Measurements from ENCODE around the gene VWA3B. TPM values are rescaled to one million over a fixed set of nuclear protein-coding genes. Genes with fewer than 3 reads are reported as not detected.

Gene VWA3B
- total RNA-seq, 1 donor from 2014 or later = not detected

DNA sequence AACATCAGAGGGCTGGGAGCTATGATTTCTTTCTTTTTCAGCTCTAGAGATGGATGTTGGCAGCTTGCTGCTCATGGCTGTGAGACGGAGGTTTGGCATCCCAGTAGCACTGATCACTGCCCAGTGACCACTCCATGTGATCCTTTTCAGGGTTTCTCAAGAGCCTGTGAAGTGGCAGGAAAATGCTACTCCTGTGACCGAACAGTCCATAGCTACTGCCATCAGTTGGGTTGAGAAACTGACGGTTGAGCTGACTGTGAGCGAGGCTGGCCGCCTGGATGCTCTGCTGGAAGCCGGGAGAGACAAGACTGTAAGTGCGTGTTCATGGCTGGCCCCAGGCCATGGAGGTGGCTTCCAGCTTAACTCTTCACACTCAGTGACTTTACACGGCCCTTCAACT, 34.2 kb downstream of the VWA3B start:
- CTCF ChIA-PET = no interaction called here
- TF ChIP-seq, protein P1, sequence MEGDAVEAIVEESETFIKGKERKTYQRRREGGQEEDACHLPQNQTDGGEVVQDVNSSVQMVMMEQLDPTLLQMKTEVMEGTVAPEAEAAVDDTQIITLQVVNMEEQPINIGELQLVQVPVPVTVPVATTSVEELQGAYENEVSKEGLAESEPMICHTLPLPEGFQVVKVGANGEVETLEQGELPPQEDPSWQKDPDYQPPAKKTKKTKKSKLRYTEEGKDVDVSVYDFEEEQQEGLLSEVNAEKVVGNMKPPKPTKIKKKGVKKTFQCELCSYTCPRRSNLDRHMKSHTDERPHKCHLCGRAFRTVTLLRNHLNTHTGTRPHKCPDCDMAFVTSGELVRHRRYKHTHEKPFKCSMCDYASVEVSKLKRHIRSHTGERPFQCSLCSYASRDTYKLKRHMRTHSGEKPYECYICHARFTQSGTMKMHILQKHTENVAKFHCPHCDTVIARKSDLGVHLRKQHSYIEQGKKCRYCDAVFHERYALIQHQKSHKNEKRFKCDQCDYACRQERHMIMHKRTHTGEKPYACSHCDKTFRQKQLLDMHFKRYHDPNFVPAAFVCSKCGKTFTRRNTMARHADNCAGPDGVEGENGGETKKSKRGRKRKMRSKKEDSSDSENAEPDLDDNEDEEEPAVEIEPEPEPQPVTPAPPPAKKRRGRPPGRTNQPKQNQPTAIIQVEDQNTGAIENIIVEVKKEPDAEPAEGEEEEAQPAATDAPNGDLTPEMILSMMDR (IDR thresholded peaks at IDR 0.05) = no peak
- Mint-ChIP-seq H3K27ac (no peak overlapping the region), H3K36me3 (ENCODE audit: low read depth) (no peaks in the 10 kb centered on the region), H3K9me3 (no peaks in the 10 kb centered on the region), H3K27me3 (no peaks in the 10 kb centered on the region), H3K4me3 (no peak overlapping the region), H3K4me1 (peaks cover 15% of the 10 kb centered on the region)
- ATAC-seq (ENCODE audit: low read depth) (no peak), DNase-seq (no peak)
- intact Hi-C loops (cut with micrococcal nuclease) = no loop called here
- POLR2A ChIA-PET = no interaction called here

DNA sequence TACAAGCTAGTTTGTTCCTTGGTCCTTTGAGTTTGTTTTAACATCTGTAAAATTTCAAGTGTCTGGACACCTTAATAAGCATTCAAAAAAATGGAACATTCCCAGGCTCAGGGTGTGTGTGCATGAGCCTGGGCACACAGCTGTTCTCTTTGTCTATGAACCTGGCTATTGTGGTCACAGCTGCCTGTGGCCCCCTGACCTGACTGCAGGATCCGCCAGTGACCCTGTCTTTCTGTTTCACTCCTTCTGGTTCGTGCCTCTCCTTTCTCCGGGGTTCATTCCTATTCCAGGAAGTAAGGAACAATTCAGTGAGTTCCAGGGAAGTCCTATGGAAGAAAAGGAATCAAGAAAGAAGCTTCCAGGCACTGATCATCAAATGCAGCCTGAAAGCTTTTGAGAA, 35.6 kb downstream of the VWA3B start:
- no peaks in the 10 kb centered on the region for H3K27me3 Mint-ChIP-seq
- TF ChIP-seq, protein P1 (IDR thresholded peaks at IDR 0.05) = no peak
- ATAC-seq (ENCODE audit: low read depth) (no peak), DNase-seq (no peak)
- H3K36me3 Mint-ChIP-seq (ENCODE audit: low read depth) = no peaks in the 10 kb centered on the region
- ChIA-PET POLR2A (no interaction called here), CTCF (no interaction called here)
- H3K27ac Mint-ChIP-seq = no peak overlapping the region
- peaks cover 15% of the 10 kb centered on the region for H3K4me1 Mint-ChIP-seq
- intact Hi-C loops (cut with micrococcal nuclease) = no loop called here
- H3K9me3 Mint-ChIP-seq = no peaks in the 10 kb centered on the region
- no peak overlapping the region for H3K4me3 Mint-ChIP-seq

DNA sequence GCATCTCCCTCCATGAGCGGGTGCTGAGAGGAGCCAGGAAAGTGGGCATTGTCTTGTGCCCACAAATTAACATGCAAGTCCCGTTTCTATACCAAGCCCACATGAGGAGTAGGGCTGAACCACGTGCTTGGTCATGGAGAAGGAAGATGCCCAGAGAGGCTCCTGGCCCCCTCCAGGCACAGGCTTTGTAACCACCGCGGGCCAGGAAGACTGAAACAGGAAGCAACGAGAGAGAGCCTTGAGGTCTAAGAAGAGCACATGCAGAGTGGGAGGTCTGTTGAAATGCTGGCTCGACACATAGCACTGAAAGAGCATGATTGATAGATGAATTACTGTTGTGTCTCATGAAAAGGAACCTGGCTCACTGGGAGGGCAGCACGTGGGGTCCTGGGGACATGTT, 36.3 kb downstream of the VWA3B start:
- Mint-ChIP-seq H3K36me3 (ENCODE audit: low read depth) (no peaks in the 10 kb centered on the region), H3K9me3 (no peaks in the 10 kb centered on the region), H3K4me1 (peaks cover 15% of the 10 kb centered on the region), H3K27ac (no peak overlapping the region), H3K27me3 (no peaks in the 10 kb centered on the region), H3K4me3 (no peak overlapping the region)
- ChIA-PET POLR2A (no interaction called here), CTCF (no interaction called here)
- intact Hi-C loops (cut with micrococcal nuclease) = no loop called here
- no peak for DNase-seq
- ATAC-seq (ENCODE audit: low read depth) = peak; percentile 73
- TF ChIP-seq, protein P1 (IDR thresholded peaks at IDR 0.05) = no peak

DNA sequence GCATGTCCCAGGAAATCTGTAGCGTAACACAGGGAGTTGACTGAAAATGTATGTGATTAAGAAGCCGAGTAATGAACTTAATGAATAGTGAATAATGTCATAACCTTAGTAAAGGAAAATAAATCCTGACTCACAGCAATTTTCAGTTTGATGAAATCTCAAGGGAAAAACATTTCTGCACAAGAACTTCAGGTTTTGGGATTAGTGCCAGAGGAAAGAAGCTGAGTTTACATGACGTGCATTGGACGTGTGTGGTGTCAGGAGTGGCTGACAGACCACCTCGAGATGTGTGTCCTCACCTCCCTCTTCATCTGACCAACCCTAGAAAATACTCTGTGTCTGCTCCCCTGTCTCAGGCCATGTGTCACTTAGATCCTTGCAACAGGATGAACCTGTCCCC, 39.1 kb downstream of the VWA3B start:
- peaks cover 15% of the 10 kb centered on the region for H3K4me1 Mint-ChIP-seq
- H3K4me3 Mint-ChIP-seq = no peak overlapping the region
- DNase-seq (no peak), ATAC-seq (ENCODE audit: low read depth) (no peak)
- POLR2A ChIA-PET = interaction anchor here (0.6 kb wide), 1 partner anchor 18 kb away, joined by 4 read pairs; no protein-coding TSS in a partner anchor
- CTCF ChIA-PET = no interaction called here
- H3K9me3 Mint-ChIP-seq = no peaks in the 10 kb centered on the region
- H3K27me3 Mint-ChIP-seq = peaks cover 3% of the 10 kb centered on the region
- TF ChIP-seq, protein P1 (IDR thresholded peaks at IDR 0.05) = no peak
- no peak overlapping the region for H3K27ac Mint-ChIP-seq
- no peaks in the 10 kb centered on the region for H3K36me3 Mint-ChIP-seq (ENCODE audit: low read depth)
- intact Hi-C loops (cut with micrococcal nuclease) = no loop called here

DNA sequence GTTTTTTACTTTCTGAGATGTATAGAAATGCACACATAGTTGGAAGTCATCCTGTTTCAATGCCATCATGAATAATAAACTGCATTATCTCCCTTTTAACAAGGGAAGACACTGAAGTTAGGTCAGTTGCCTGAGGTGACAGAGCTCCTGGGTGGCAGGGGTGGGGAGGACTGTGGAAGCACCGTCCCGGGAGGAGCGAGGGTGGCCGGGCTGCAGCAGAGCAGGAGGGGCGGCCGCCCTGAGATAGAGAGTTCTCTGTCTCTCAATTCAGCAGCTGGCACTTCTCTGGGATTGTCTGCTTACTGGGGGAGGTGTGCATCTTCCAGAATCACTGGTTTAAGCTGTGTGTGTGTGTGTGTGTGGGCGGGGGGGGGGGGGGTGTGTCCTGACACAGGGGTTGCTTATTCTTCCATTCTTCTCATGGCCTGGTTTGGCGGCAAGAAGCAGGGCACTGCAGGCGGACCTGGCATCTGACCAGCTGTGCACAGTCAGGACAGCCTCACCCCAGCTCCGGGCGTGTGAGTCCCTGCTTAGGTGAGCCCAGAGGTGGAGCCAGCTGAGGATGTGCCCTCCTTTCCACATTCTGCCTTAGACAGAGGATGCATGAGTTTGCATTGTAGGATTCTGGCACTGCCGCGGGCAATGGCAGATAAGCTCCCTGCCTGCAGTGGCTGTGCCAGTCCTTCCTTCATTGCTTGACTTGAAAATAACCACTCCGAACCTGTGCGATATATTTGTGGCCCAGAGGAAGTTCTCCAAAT, 40.4 kb downstream of the VWA3B start:
- no peaks in the 10 kb centered on the region for H3K9me3 Mint-ChIP-seq
- intact Hi-C loops (cut with micrococcal nuclease) = no loop called here
- no peak for DNase-seq
- peaks cover 3% of the 10 kb centered on the region for H3K27me3 Mint-ChIP-seq
- peaks cover 15% of the 10 kb centered on the region for H3K4me1 Mint-ChIP-seq
- H3K27ac Mint-ChIP-seq = no peak overlapping the region
- H3K4me3 Mint-ChIP-seq = no peak overlapping the region
- CTCF ChIA-PET = no interaction called here
- POLR2A ChIA-PET = no interaction called here
- no peak for ATAC-seq (ENCODE audit: low read depth)
- TF ChIP-seq, protein P1 (IDR thresholded peaks at IDR 0.05) = no peak
- no peaks in the 10 kb centered on the region for H3K36me3 Mint-ChIP-seq (ENCODE audit: low read depth)

All from activated B cell treated with CpG ODN at 0.5 μM for 24 hours (primary cell).